HG02588 (cell line): ENCODE measurements around the gene TM7SF2.
A peak's percentile ranks its signal among the peaks of the same experiment; 100 is the strongest.

Source experiments
- ATAC-seq: cut with Tn5 transposase; IDR thresholded peaks from one replicate; pipeline ENCODE4 v1.9.1; 2021; ENCODE audit warnings: mild to moderate bottlenecking, moderate library complexity; ENCODE audit not compliant: unreplicated experiment

The TM7SF2 gene

DNA sequence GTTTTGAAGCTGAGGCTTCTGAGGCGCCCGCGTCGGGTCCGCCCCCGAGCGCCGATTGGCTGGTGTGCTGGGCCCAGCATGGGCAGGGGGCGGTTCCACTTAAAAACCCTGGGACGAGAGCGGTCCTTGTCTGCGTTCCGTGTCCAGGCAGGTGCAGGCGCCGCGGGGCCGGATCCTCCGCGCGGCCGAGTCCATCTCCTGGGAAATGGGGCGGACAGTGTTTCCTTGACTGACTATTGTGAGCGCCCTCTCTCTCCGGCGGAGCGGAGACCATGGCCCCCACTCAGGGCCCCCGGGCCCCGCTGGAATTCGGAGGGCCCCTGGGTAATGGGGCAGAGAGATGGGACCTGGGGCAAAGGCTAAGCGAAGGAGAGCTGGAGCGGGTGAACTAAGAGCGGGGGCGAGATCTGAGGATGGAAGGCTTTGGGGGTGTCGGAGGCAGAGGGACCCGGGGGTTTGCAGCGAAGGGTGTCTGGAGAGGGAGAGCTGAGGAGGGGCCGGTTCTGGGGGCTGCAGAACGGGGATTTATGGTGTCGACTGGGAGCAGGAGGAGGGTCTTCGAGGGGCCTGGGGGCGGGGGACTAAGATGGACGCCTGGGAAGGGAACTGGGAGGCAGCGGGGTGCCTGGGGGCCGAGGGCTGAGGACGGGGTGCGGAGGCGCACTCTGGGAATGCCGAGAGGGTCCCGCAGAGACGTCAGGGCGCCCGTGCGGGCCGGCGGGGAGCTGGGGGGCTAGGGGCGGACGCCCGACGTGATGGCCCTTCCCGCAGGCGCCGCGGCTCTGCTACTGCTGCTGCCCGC is at the start of gene TM7SF2:
Gene TM7SF2, plus strand, starts transcription at position 129 of the 802 bp plus-strand sequence. Its CDS starts 144 bp downstream, at position 273.
- ATAC-seq, result peak; percentile 50

DNA sequence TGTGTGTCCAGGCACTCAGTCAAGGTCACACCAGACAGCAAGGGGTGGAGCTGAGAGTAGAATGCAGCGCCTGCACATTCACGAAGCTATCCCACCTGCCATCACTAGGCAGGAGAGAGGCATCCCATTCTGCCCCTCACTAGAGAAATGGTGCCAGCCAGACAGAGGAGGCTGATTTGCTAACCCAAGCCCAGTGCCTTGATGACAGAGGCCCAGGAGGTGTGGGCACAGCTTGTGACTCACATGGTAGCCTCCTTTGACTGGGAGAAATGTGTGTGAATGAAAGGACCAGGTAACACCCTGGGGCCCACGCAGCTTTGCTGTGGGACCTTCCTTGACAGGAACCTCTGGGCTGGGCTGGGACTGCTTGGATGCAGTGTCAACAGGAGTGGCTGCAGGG is 48.1 kb upstream of the TM7SF2 start:
- no peak for ATAC-seq

DNA sequence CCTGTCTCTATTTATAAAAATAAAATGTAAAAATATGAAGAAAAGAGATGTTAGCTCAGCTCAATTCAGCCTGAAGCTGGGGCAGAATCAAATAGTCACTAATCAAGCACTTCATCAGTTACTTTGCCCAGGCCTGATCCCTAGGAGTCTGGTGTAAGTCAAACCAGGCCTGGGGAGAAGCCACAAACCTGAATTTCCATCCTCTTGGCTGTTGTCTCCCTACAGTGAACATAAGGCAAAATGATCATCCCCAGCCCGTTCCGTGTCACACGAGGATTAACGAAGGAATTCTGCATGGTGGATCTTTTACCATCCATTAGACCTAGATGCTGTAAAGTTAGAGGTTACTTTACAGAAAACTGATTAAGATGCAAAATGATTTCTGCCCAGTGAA is 46.8 kb upstream of the TM7SF2 start:
- no peak for ATAC-seq

DNA sequence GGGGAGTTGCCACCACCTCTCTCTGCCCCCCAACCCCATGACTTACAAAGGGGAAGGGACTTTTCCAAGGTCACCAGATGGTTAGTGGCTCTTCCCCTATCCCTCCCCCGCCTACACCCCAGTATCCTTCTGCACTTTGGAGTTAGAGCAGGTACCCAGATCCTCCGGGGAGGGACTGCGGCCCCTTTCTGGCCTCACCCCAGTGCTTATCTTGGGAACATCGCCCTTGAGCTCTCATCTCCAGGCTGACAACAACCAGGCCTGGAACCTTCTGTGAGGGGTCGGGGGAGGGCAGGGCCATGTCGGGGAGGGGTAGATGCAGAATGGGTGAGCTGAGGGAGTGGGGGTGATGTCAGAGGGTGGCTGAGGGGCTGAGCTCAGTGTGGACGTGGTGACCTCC is 45.8 kb upstream of the TM7SF2 start:
- no peak for ATAC-seq

DNA sequence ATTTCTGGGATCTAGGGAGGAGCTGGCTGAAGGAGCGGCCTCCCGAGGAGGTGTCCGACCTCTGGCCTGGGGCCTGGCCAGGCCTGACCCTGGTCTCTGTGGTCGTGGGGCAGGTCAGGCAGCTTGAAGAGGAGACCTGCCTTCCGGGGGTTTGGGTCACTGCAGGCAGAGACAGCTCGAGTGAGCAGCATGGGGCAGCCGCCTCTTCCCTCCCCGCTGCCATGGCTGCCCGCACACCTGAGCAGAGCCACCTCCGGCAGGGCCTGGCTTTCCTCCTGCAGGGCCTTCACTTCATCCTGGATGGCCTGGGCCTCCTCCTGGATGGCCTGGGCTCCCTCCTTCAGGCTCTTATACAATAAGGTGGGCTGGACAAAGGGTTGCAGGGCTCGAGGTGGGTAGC is 45.4 kb upstream of the TM7SF2 start:
- no peak for ATAC-seq

DNA sequence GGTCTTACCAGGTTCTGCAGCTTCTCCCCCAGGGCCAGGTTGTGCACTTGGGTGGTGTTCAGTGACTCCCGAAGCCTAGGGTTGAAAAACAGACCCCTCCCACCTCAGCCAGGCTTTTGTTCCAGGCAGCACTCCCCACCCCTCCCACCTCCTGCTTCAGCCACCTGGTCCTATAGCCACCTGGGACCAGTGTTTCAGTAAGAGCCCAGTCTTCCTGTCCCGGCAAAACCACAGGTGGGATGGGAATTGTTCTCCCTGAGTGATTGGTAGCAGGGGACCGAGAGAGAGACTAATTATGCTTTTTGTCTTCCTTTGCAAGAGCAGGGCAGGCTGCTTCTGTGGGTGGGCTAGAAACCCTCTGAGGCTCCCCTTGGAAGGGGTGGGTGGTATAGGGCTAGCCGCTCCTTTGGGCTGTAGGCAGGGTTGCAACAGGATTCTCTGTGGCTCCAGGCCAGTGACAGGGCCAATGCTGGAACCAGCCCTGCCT is 44.8 kb upstream of the TM7SF2 start:
- ATAC-seq, result no peak

DNA sequence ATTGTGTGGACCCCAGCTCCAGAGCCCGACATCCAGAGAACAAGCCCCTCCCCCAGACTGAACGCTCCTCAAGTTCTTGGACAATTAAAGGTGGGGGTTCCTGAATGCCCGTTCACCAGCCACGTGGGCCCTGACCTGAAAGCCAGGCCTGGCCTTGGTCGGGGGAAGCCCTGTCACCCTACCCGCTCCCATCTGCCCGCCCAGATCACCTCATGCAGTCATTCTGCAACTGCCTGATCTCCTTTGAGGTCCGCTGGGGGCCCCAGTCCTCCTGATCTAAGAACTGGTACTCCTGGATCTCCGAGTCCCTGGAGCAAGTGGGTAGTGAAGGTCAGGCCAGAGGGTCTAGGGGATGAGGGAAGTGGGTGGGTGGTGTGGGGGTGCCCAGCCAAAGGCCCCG is 44.2 kb upstream of the TM7SF2 start:
- no peak for ATAC-seq

DNA sequence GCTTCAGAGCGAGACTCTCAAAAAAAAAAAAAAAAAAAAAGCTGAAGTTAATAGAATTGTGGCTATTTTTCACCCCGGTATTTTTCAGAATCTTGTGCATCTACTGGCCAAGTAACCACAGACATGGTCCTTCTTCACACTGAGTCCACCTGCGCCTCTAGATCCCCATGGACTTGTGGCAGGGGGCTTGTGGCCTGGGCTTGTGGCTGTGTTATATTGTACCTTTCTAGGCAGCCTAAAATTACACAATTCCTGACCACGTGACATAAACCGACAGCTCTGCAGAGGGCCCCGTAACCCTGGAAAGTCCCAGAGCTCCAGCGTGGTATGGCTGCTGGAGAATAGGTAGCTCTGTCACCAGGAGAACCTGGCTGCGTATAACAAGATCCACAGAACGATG is 42.5 kb upstream of the TM7SF2 start:
- ATAC-seq, result no peak

DNA sequence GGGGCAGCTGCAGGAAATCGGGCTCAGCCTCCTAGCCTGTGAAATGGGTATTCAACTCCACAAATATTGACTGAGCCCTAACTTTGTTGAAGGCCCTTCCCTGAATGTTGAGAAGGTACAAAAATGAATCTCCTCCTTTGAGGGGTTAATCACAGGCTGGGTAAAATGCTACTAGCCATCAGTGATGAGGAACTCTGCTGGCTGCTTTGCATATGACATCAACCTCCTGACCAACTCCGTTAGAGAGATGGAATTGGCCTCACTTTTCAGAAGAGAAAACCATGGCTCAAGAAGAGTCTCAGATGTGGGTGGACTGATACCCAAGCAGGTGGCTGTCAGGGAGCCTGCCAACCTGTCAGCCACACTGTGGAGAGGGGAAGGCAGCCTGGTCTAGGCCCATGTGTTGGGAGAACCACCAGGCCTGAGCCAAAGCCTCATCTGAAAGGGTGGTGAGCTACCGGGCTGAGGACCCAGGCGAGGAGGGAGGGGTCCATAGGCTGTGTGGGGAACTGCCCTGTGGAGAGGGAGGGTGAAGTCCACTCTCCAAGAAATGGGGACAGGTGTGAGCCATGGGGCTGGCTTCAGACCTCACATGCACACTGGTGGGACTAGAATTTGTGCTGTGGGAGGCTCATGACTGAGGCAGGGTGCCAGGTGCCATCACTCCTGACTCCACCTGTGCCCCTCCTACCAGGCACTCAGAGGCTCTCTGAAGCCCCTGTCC is 39.6 kb upstream of the TM7SF2 start:
- no peak for ATAC-seq

DNA sequence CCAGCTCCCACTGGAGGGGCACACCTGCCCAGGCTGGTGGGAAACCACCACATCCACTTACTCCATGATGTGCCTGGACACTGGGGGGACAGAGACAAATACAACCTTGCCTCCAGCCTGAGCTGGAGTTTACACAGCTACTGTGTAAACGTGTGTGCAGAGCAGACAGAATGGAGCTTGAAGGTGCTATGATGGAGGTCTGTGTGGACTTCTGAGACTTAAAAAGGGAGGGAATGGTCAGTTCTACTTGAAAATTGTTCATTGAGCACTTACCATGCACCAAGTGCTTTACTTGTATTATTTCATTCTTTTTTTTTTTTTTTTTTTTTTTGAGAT is 39.1 kb upstream of the TM7SF2 start:
- ATAC-seq, result no peak

DNA sequence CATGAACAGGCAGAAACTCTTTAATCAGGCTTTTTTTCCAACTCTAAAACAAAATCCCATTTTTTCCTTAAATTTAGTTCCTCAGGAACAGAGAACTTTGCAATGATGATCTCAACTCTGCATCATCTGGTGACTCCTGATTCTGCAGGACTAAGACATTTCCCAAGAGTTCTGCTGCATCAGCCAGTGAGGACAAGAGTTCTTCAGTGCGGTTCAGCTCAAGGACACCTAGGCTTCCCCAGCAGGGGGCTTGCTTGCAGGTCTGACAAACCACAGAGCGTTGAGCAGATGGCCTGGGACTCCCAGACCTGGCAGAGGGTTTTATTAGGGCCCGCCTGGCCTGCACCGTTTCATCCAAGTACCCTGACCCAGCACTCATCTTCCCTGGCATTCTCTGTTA is 34.2 kb upstream of the TM7SF2 start:
- ATAC-seq, result no peak

DNA sequence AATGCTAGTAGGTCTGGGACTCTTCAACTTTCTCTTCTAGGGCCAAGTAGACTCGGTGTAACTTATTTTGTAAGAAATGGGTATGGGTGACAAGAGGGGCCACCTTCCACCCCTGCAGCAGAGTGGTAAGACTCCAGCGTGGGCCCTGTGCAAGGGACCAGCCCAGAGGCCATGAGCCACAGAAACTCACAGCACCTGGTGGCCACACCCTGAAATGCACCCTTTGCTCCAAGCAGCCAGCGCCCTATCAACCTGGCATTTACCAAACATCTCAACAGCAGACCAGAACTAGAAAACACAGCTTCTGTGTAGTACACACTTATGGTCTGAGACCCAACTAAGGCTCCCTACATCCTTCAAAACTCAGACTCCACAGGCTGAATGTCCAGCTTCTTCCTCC is 33.5 kb upstream of the TM7SF2 start:
- ATAC-seq, result no peak

DNA sequence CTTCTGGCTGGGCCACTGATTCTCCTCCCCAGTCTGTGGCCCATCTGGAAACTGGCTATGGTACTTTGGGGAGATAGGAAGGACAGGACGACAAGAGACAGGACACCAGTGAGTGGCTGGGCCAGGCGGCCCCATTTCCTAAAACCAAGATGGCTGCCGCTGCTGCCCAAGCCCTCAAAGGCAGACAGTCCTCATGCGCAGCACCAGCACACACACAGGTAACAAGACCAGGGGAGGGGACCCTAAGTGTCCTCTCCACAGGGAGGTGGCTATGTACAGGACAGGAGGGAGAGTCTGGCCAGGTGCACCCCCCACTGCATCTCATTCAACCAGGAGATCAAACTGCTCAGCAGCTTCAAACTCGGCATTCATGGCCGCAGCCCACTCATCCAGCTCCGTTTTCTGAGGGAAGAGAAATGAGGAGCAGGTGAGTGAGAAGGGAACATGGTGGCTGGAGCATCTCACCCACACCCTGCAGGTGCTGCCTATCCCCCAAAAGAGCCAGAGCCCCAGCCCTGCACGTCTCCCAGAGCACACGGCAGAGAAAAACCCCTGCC is 32.8 kb upstream of the TM7SF2 start:
- no peak for ATAC-seq

DNA sequence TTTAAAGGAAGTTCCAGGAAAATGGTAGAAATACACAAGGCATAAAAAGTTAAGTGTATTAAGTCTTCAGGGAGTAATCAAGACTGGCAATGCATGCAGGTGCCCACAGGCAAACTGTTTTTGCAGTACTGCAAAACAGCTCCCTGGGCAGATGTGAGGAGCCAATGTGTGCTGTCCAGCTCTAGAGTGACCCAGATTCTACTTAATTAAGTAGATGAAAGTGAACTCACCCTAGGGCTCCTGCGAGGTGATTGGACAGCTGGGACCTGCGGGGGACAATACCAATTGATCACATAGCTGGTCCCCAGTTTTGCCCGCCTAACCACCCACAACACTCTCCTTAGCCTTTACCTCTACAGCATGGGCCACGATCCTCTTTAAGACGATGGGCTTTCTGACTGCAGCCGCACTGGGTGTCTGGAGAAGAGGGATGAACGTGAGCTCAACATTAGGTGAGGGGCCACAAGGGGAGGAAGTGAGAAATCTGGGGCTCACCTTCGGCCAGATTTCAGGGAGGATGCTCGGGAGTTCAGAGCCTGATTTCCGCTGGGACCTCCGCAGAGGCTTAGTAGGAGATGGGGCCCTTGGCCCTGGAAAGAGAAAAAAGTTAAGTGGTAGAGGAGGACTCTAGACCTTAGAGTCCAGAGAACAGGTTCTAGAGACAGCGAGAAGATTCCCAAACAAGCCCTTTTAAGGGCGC is 28.4 kb upstream of the TM7SF2 start:
- no peak for ATAC-seq

DNA sequence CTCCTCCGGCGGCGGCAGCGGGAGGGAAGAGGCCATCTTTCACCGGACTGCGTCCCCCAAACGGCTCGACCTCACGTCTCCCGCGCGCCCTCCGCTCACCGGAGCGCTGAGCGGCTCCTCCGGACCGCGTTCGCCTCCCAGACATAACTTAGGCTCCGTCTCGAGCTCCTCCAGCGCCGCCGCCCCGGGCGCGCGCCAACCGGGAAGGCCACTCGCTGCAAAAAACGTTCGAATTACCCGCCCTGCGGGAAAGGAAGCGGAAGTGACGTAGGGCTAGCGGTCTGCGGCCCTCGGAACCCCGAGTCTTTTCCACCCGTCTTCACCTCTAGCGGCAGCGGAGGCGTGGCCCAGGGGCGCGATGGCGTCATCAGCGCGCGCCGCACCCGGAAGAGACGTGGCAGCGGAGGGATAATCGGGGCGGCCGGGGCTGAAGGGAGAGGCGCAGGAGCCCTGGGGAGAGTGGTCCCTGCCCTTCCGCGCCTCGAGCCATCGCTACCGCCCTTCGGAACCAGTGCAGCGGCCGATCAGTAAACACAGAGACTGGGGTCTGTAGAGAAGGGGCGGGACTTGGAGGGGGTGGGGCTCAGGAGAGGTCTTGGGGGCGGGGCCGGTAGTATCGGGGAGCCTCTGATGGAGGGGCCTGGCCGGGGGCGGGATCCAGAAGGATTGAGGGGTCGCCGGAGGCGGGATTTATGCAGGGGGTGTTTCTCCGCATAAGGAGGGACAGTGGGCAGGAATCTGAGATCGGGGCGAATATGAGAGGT is 27.7 kb upstream of the TM7SF2 start, which contains the start of the genes CDCA5 and ZFPL1:
Gene CDCA5, minus strand, starts transcription at position 207 of the 764 bp plus-strand sequence. Its CDS starts 62 bp downstream, at position 145.
Gene ZFPL1, plus strand, starts transcription at position 389 of the 764 bp plus-strand sequence. CDS start 477 bp downstream, outside the sequence.
- peak; percentile 80 for ATAC-seq

DNA sequence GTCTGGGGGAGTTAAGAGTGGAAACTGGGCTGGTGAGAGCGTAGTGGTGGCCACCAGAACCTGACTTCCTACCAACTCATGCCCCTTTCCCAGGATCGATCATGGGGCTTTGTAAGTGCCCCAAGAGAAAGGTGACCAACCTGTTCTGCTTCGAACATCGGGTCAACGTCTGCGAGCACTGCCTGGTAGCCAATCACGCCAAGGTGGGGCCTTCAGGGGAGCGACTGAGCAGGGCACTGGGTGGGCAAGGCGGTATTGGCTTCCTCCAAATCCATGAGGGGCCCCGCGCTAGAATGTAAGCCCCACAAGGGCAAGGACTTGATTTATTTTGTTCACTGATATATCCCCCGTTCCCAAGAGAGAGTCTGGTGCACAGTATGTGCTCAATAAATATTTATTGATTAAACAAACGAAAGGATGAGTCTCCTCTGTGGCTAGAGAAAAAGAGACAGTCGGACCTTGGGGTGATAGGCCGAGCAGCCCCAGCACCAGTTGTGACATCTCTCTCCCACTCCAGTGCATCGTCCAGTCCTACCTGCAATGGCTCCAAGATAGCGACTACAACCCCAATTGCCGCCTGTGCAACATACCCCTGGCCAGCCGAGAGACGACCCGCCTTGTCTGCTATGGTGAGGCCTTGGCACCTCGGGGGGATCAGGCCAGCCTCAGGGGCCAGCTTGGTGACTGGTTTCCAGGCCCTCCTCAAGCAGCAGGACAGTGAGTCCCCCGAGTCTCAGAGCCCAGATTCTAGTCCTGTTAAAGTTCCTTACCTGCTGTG is 26.9 kb upstream of the TM7SF2 start:
- no peak for ATAC-seq

DNA sequence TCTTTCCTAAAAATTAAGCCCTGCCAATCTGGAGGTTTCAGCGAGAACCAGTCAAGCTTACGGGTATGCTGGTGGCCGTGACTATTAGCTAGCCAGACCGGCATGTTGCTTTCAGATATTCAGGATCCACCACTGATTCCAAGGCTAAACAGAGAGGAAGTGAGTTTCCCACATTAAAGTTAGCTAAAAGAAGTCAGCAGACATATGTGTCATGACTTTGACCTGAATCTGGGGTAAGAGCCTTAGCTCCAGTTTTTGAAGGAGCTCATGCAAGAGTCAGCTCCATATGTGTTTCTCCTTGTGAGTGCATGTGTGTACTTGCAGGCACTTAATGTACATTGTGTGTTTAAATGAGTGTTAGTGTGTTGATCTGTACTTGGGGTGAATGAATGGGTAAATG is 26.2 kb upstream of the TM7SF2 start:
- ATAC-seq, result no peak

DNA sequence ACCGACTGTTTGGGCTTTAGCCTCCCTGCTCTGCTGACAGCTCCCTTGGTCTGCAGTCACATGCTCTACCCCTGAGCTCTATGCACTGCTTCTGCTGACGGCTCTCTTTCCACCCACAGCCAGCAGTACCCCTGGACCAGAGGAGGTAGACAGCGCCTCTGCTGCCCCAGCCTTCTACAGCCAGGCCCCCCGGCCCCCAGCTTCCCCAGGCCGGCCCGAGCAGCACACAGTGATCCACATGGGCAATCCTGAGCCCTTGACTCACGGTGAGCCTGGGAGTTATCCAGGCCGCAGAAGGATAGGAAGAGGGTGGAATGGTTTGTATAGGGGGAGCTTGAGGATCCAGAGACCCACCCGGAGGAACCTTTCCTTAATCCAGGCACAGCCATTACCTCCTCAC is 24.9 kb upstream of the TM7SF2 start:
- ATAC-seq, result no peak

DNA sequence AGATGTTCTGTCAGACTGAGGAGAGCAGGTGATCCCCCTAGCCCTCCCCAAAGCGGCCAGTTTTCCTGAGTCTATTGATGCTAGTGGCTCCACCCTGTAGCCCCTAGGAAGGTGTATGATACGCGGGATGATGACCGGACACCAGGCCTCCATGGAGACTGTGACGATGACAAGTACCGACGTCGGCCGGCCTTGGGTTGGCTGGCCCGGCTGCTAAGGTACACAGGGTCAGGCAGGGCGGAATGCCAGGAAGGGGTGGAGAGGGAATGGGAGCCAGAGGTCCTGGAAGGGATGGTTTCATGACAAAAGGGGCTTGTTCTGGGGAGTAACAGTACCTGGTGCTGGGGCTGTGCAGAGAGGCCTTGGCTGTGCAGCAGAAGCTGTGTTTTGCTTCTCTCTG is 24.5 kb upstream of the TM7SF2 start:
- ATAC-seq, result no peak

DNA sequence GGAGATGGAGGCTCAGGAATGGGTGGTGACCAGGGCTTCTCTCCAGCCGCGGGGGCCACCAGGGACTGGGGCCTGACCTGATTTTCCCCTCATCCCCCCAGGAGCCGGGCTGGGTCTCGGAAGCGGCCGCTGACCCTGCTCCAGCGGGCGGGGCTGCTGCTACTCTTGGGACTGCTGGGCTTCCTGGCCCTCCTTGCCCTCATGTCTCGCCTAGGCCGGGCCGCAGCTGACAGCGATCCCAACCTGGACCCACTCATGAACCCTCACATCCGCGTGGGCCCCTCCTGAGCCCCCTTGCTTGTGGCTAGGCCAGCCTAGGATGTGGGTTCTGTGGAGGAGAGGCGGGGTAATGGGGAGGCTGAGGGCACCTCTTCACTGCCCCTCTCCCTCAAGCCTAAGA is 23.8 kb upstream of the TM7SF2 start:
- ATAC-seq, result no peak
